ENCODE measurements around the gene THRB. TPM values are rescaled to one million over a fixed set of nuclear protein-coding genes. Genes with fewer than 3 reads are reported as not detected.

THRB gene
- total and polyA plus RNA-seq, 2 donors (not counting 3 experiments of a cell fraction or from before 2014, with no cell fraction given) = 0.06 TPM; not detected in 1

GRCh38 chr3:24270744-24271143, 223.9 kb downstream of the THRB start:
- H3K4me3 ChIP-seq (replicated peaks in 1 of 3; ENCODE audit: insufficient read depth in 1 of 3, low read depth in 1 of 3, low read length in 3 of 3) = no peak overlapping the region
- FAIRE-seq = no peak
- H3K4me2 ChIP-seq (ENCODE audit: insufficient read depth, low read length) = no peak overlapping the region
- H3K4me1 ChIP-seq (ENCODE audit: control insufficient read depth, extremely low read depth, insufficient read depth, low read length) = no peaks in the 10 kb centered on the region
- ChIA-PET CTCF (interaction anchor here (1.1 to 3.1 kb wide), 4 partner anchors 10 to 413 kb away, joined by 3 to 18 read pairs (median 6); no protein-coding TSS in a partner anchor), POLR2A (no interaction called here)
- H4K20me1 ChIP-seq (replicated peaks; ENCODE audit: control insufficient read depth, extremely low read depth, insufficient read depth, low read length) = no peaks in the 10 kb centered on the region
- H3K9me1 ChIP-seq (replicated peaks; ENCODE audit: control insufficient read depth, extremely low read depth, insufficient read depth, low read length) = no peaks in the 10 kb centered on the region
- H3K36me3 ChIP-seq (ENCODE audit: control insufficient read depth in 2 of 2, extremely low read depth in 1 of 2, insufficient read depth in 2 of 2, low read length in 2 of 2) = no peaks in the 10 kb centered on the region
- no peak overlapping the region for H2AFZ ChIP-seq (ENCODE audit: low read depth, low read length)
- no peaks in the 10 kb centered on the region for H3K27me3 ChIP-seq (ENCODE audit: control insufficient read depth in 2 of 2, insufficient read depth in 2 of 2, low read length in 2 of 2)
- intact Hi-C loops (cut with micrococcal nuclease) = no loop called here
- no peak overlapping the region for H3K9ac ChIP-seq (replicated peaks; ENCODE audit: extremely low read depth, insufficient read depth, low read length)
- H3K9me3 ChIP-seq (replicated peaks; ENCODE audit: control insufficient read depth, insufficient read depth, low read length) = no peaks in the 10 kb centered on the region
- H3K79me2 ChIP-seq (ENCODE audit: control insufficient read depth, insufficient read depth, low read length) = no peaks in the 10 kb centered on the region
- no peak for DNase-seq (ENCODE audit: low read depth, low spot score)
- no TSS peak for BruUV-seq (replicated peaks)
- dilution Hi-C loops (cut with MboI; ENCODE audit: extremely low pct_ligation_motif_present, low sequenced_read_pairs) = no loop called here
- TF ChIP-seq POLR2A (IDR thresholded peaks at IDR 0.05; ENCODE audit: low read depth, low read length) (no peak), MYC (IDR thresholded peaks at IDR 0.05; ENCODE audit: low read depth, low read length) (no peak), JUN (IDR thresholded peaks at IDR 0.05; ENCODE audit: borderline replicate concordance, insufficient read depth, insufficient read length, low read depth) (no peak), CTCF (IDR thresholded peaks at IDR 0.05; ENCODE audit: extremely low read depth in 1 of 2, insufficient read depth in 1 of 2, low read depth in 1 of 2, low read length in 2 of 2) (no peak)
- no peak overlapping the region for H3K27ac ChIP-seq (ENCODE audit: insufficient read depth, low read depth, low read length)

GRCh38 chr3:24270204-24270691, 224.4 kb downstream of the THRB start:
- intact Hi-C loops (cut with micrococcal nuclease) (no loop called here), dilution Hi-C loops (cut with MboI; ENCODE audit: extremely low pct_ligation_motif_present, low sequenced_read_pairs) (no loop called here)
- Histone ChIP-seq H4K20me1 (replicated peaks; ENCODE audit: control insufficient read depth, extremely low read depth, insufficient read depth, low read length) (no peaks in the 10 kb centered on the region), H3K9me1 (replicated peaks; ENCODE audit: control insufficient read depth, extremely low read depth, insufficient read depth, low read length) (no peaks in the 10 kb centered on the region), H3K4me3 (replicated peaks in 1 of 3; ENCODE audit: insufficient read depth in 1 of 3, low read depth in 1 of 3, low read length in 3 of 3) (no peak overlapping the region), H3K79me2 (ENCODE audit: control insufficient read depth, insufficient read depth, low read length) (no peaks in the 10 kb centered on the region), H3K27me3 (ENCODE audit: control insufficient read depth in 2 of 2, insufficient read depth in 2 of 2, low read length in 2 of 2) (no peaks in the 10 kb centered on the region), H3K27ac (ENCODE audit: insufficient read depth, low read depth, low read length) (no peak overlapping the region), H2AFZ (ENCODE audit: low read depth, low read length) (no peak overlapping the region), H3K9ac (replicated peaks; ENCODE audit: extremely low read depth, insufficient read depth, low read length) (no peak overlapping the region), H3K4me2 (ENCODE audit: insufficient read depth, low read length) (no peak overlapping the region), H3K36me3 (ENCODE audit: control insufficient read depth in 2 of 2, extremely low read depth in 1 of 2, insufficient read depth in 2 of 2, low read length in 2 of 2) (no peaks in the 10 kb centered on the region), H3K4me1 (ENCODE audit: control insufficient read depth, extremely low read depth, insufficient read depth, low read length) (no peaks in the 10 kb centered on the region), H3K9me3 (replicated peaks; ENCODE audit: control insufficient read depth, insufficient read depth, low read length) (no peaks in the 10 kb centered on the region)
- FAIRE-seq (no peak), DNase-seq (ENCODE audit: low read depth, low spot score) (no peak)
- BruUV-seq (replicated peaks) = no TSS peak
- ChIA-PET CTCF (interaction anchor here (0.6 to 3.1 kb wide), 5 partner anchors 10 to 414 kb away, joined by 3 to 18 read pairs (median 4); no protein-coding TSS in a partner anchor), POLR2A (no interaction called here)
- TF ChIP-seq POLR2A (IDR thresholded peaks at IDR 0.05; ENCODE audit: low read depth, low read length) = no peak
- no peak for TF ChIP-seq EZH2 (IDR thresholded peaks at IDR 0.05; ENCODE audit: borderline replicate concordance, low read depth, low read length, severe bottlenecking)
- no peak for TF ChIP-seq FOS (IDR thresholded peaks at IDR 0.05; ENCODE audit: borderline replicate concordance, insufficient read depth, low read length)
- TF ChIP-seq MAX (IDR thresholded peaks at IDR 0.05; ENCODE audit: insufficient read depth, insufficient read length) = no peak
- TF ChIP-seq JUN (IDR thresholded peaks at IDR 0.05; ENCODE audit: borderline replicate concordance, insufficient read depth, insufficient read length, low read depth) = no peak
- TF ChIP-seq CTCF (IDR thresholded peaks at IDR 0.05; ENCODE audit: extremely low read depth in 1 of 2, insufficient read depth in 1 of 2, low read depth in 1 of 2, low read length in 2 of 2) = no peak
- no peak for TF ChIP-seq GATA2 (IDR thresholded peaks at IDR 0.05; ENCODE audit: insufficient read depth, insufficient read length, low read depth, low read length)
- no peak for TF ChIP-seq POLR2AphosphoS5 (IDR thresholded peaks at IDR 0.05; ENCODE audit: insufficient read depth, low read depth, low read length)
- TF ChIP-seq MYC (IDR thresholded peaks at IDR 0.05; ENCODE audit: low read depth, low read length) = no peak

All from endothelial cell of umbilical vein (primary cell).